Subcutaneous adipose tissue (tissue), 4 donors: Measurements from ENCODE around the gene PCBD1. TPM values are rescaled to one million over a fixed set of nuclear protein-coding genes. Genes with fewer than 3 reads are reported as not detected.

Experiments used
- CTCF ChIP-seq: fragments of 450-650 bp; IDR thresholded peaks from one replicate; pipeline ENCODE4 v1.5.1; 2016; ENCODE audit warnings: low read depth, mild to moderate bottlenecking, control low read depth, antibody characterized with exemption, moderate library complexity
- total RNA-seq, 4 donors: library from RNA; depleted of rRNA; stranded (reverse); fragments of >200 nt; gene quantifications; one replicate each; pipeline ENCODE4 v1.1.0, GENCODE V29; 2016

PCBD1 gene
- total RNA-seq, 4 donors from 2014 or later: 62.8 to 141 (median 83.7) TPM

GRCh38 chr10:70906031-70906783 is 17.8 kb upstream of the PCBD1 start:
- TF ChIP-seq CTCF: no peak

GRCh38 chr10:70905071-70906021 is 17.0 kb upstream of the PCBD1 start:
- TF ChIP-seq CTCF: no peak

- TF ChIP-seq CTCF: no peak
Observed at GRCh38 chr10:70903262-70903921, 15.0 kb upstream of the PCBD1 start.

GRCh38 chr10:70902661-70903261 is 14.4 kb upstream of the PCBD1 start:
- TF ChIP-seq CTCF: no peak

GRCh38 chr10:70901276-70901878 is 13.0 kb upstream of the PCBD1 start:
- TF ChIP-seq CTCF: no peak

- TF ChIP-seq CTCF: no peak
Observed at GRCh38 chr10:70899096-70899495, 10.7 kb upstream of the PCBD1 start.
